Trophoblast cell (in vitro differentiated cells and primary cell): Measurements from ENCODE around the gene CERS6.
A peak's percentile ranks its signal among the peaks of the same experiment; 100 is the strongest.

Source experiments
- DNase-seq, 2 donors: peaks; one replicate each; pipeline ENCODE4 v3.0.0-alpha.2; 2016
- H2AFZ ChIP-seq: 2 replicates; pipeline ENCODE4 v1.6.1; 2013; ENCODE audit warnings: low read length, moderate library complexity, mild to moderate bottlenecking; ENCODE audit not compliant: insufficient read depth, poor library complexity
- H2AK5ac ChIP-seq: 2 replicates; pipeline ENCODE4 v1.6.1; 2013; ENCODE audit warnings: mild to moderate bottlenecking, low read length
- H2BK120ac ChIP-seq: 2 replicates; pipeline ENCODE4 v1.6.1; 2013; ENCODE audit warnings: low read length, mild to moderate bottlenecking, moderate library complexity; ENCODE audit not compliant: insufficient read depth, poor library complexity
- H2BK12ac ChIP-seq: 2 replicates; pipeline ENCODE4 v1.6.1; 2013; ENCODE audit warnings: mild to moderate bottlenecking, low read length, moderate library complexity
- H2BK5ac ChIP-seq: 2 replicates; pipeline ENCODE4 v1.6.1; 2013; ENCODE audit warnings: low read length, low read depth, moderate library complexity, mild to moderate bottlenecking; ENCODE audit not compliant: poor library complexity
- H3K14ac ChIP-seq: 2 replicates; pipeline ENCODE4 v1.6.1; 2013; ENCODE audit warnings: mild to moderate bottlenecking, low read length
- H3K18ac ChIP-seq: 2 replicates; pipeline ENCODE4 v1.6.1; 2013; ENCODE audit warnings: mild to moderate bottlenecking, low read length
- H3K23ac ChIP-seq: 2 replicates; pipeline ENCODE4 v1.6.1; 2013; ENCODE audit warnings: low read length
- H3K27ac ChIP-seq: 2 replicates; pipeline ENCODE4 v1.5.1; 2013; ENCODE audit warnings: low read depth, mild to moderate bottlenecking, inconsistent platforms, low read length, moderate library complexity
- H3K27me3 ChIP-seq: 2 replicates; pipeline ENCODE4 v1.6.1; 2013; ENCODE audit warnings: inconsistent platforms, mild to moderate bottlenecking, low read length, moderate library complexity; ENCODE audit not compliant: insufficient read depth
- H3K36me3 ChIP-seq, 2 experiments: 1 replicate in 1 of 2; 2 replicates in 1 of 2; pipeline ENCODE4 v1.6.1; 2013; ENCODE audit warnings: low read length in 2 of 2, mild to moderate bottlenecking in 2 of 2, moderate library complexity in 1 of 2; ENCODE audit not compliant: insufficient read depth in 2 of 2, control insufficient read depth in 1 of 2
- H3K4ac ChIP-seq: 2 replicates; pipeline ENCODE4 v1.6.1; 2013; ENCODE audit warnings: low read depth, mild to moderate bottlenecking, low read length, moderate library complexity
- H3K4me1 ChIP-seq, 2 experiments: 1 replicate in 1 of 2; 2 replicates in 1 of 2; pipeline ENCODE4 v1.6.1; 2013; ENCODE audit warnings: low read length in 2 of 2, mild to moderate bottlenecking in 2 of 2, moderate library complexity in 1 of 2; ENCODE audit not compliant: insufficient read depth in 2 of 2, control insufficient read depth in 1 of 2
- H3K4me2 ChIP-seq: 2 replicates; pipeline ENCODE4 v1.6.1; 2013; ENCODE audit warnings: inconsistent platforms, mild to moderate bottlenecking, low read length, moderate library complexity
- H3K4me3 ChIP-seq: 2 replicates; pipeline ENCODE4 v1.5.1; 2013; ENCODE audit warnings: mild to moderate bottlenecking, low read depth, low read length, inconsistent platforms
- H3K79me1 ChIP-seq: one replicate; pipeline ENCODE4 v1.6.1; 2013; ENCODE audit warnings: low read length
- H3K79me2 ChIP-seq: 2 replicates; pipeline ENCODE4 v1.6.1; 2013; ENCODE audit warnings: low read length, mild to moderate bottlenecking; ENCODE audit not compliant: control insufficient read depth, insufficient read depth, poor library complexity
- H3K9ac ChIP-seq: 2 replicates; pipeline ENCODE4 v1.6.1; 2013; ENCODE audit warnings: mild to moderate bottlenecking, low read length
- H3K9me3 ChIP-seq: 2 replicates; pipeline ENCODE4 v1.6.1; 2013; ENCODE audit warnings: low read depth, mild to moderate bottlenecking, control low read depth, inconsistent platforms, low read length; ENCODE audit not compliant: insufficient read depth
- H4K12ac ChIP-seq: 2 replicates; pipeline ENCODE4 v1.6.1; 2013; ENCODE audit warnings: low read depth, mild to moderate bottlenecking, low read length, moderate library complexity
- H4K8ac ChIP-seq: 2 replicates; pipeline ENCODE4 v1.6.1; 2013; ENCODE audit warnings: low read depth, mild to moderate bottlenecking, low read length, moderate library complexity
- H4K91ac ChIP-seq: one replicate; pipeline ENCODE4 v1.6.1; 2013; ENCODE audit warnings: low read depth, mild to moderate bottlenecking, low read length, moderate library complexity
- WGBS: extraction: QIAGEN DNeasy Blood & Tissue Kit; methylation state at CpG from one replicate; pipeline ENCODE4 v1.1.7; 2013; ENCODE audit warnings: missing lambda C conversion rate; ENCODE audit not compliant: insufficient read length, insufficient coverage; ENCODE audit errors: extremely low coverage; 5-methylcytosine and 5-hydroxymethylcytosine counted together

CERS6 gene

GRCh38 chr2:168640039-168640438 lies 184.0 kb downstream of the CERS6 start:
- Histone ChIP-seq H2BK120ac (peak overlapping the region; percentile 64), H2AFZ (no peak overlapping the region), H3K27ac (peak overlapping the region; percentile 43), H3K9ac (no peak overlapping the region), H3K23ac (no peak overlapping the region), H3K4me2 (no peak overlapping the region), H2BK12ac (no peak overlapping the region), H4K12ac (no peak overlapping the region), H3K4me1 (peaks cover 8 to 11% of the 10 kb centered on the region in 2 experiments), H4K91ac (no peak overlapping the region), H3K79me2 (no peaks in the 10 kb centered on the region), H3K9me3 (no peaks in the 10 kb centered on the region), H3K4ac (no peak overlapping the region), H3K14ac (no peak overlapping the region), H3K27me3 (no peaks in the 10 kb centered on the region), H3K18ac (no peak overlapping the region), H3K79me1 (peaks cover 7% of the 10 kb centered on the region), H2AK5ac (no peak overlapping the region), H4K8ac (no peak overlapping the region), H3K36me3 (no peaks in the 10 kb centered on the region), H2BK5ac (peak overlapping the region; percentile 66), H3K4me3 (no peak overlapping the region)
- no CpG with 5 or more reads among the region's 3 CpGs for WGBS
- DNase-seq, result peak in 1 of 2 donors; percentile 54

- Histone ChIP-seq H4K91ac (no peak overlapping the region), H3K79me2 (no peaks in the 10 kb centered on the region), H3K4me3 (no peak overlapping the region), H2AK5ac (no peak overlapping the region), H3K4me2 (no peak overlapping the region), H3K4ac (no peak overlapping the region), H2BK5ac (no peak overlapping the region), H3K23ac (no peak overlapping the region), H3K27ac (no peak overlapping the region), H3K9me3 (no peaks in the 10 kb centered on the region), H3K79me1 (peaks cover 5% of the 10 kb centered on the region), H4K8ac (no peak overlapping the region), H2AFZ (no peak overlapping the region), H2BK12ac (no peak overlapping the region), H3K18ac (no peak overlapping the region), H4K12ac (no peak overlapping the region), H2BK120ac (no peak overlapping the region), H3K27me3 (no peaks in the 10 kb centered on the region), H3K9ac (no peak overlapping the region), H3K4me1 (peaks cover 3 to 7% of the 10 kb centered on the region in 2 experiments), H3K36me3 (no peaks in the 10 kb centered on the region), H3K14ac (no peak overlapping the region)
- no CpG with 5 or more reads among the region's 4 CpGs for WGBS
- DNase-seq, result no peak
These were observed 185.6 kb downstream of the CERS6 start for GRCh38 chr2:168641636-168642035.

GRCh38 chr2:168642873-168643272 lies 186.8 kb downstream of the CERS6 start:
- Histone ChIP-seq H3K27me3 (no peaks in the 10 kb centered on the region), H3K23ac (no peak overlapping the region), H3K27ac (no peak overlapping the region), H3K36me3 (no peaks in the 10 kb centered on the region), H2BK120ac (no peak overlapping the region), H3K9ac (no peak overlapping the region), H3K14ac (no peak overlapping the region), H4K91ac (no peak overlapping the region), H2BK12ac (no peak overlapping the region), H4K8ac (no peak overlapping the region), H3K9me3 (no peaks in the 10 kb centered on the region), H3K4me1 (peaks cover 3 to 4% of the 10 kb centered on the region in 2 experiments), H2AFZ (no peak overlapping the region), H3K79me2 (no peaks in the 10 kb centered on the region), H4K12ac (no peak overlapping the region), H3K4ac (no peak overlapping the region), H3K18ac (no peak overlapping the region), H2AK5ac (no peak overlapping the region), H2BK5ac (no peak overlapping the region), H3K79me1 (peaks cover 5% of the 10 kb centered on the region), H3K4me3 (no peak overlapping the region), H3K4me2 (no peak overlapping the region)
- no peak for DNase-seq
- no CpG with 5 or more reads among the region's 6 CpGs for WGBS

- no peak overlapping the region for H2BK120ac ChIP-seq
- H3K9ac ChIP-seq, result no peak overlapping the region
- no peak overlapping the region for H2BK12ac ChIP-seq
- H3K4ac ChIP-seq, result no peak overlapping the region
- H3K23ac ChIP-seq, result no peak overlapping the region
- no peak overlapping the region for H2BK5ac ChIP-seq
- no peaks in the 10 kb centered on the region for H3K79me2 ChIP-seq
- WGBS, result no CpG with 5 or more reads among the region's 1 CpG
- no peak overlapping the region for H3K27ac ChIP-seq
- H3K14ac ChIP-seq, result no peak overlapping the region
- H3K36me3 ChIP-seq, result no peaks in the 10 kb centered on the region
- no peak overlapping the region for H3K18ac ChIP-seq
- no peak overlapping the region for H2AFZ ChIP-seq
- no peak overlapping the region for H4K12ac ChIP-seq
- H3K4me3 ChIP-seq, result no peak overlapping the region
- H3K4me2 ChIP-seq, result no peak overlapping the region
- H2AK5ac ChIP-seq, result no peak overlapping the region
- H3K79me1 ChIP-seq, result peaks cover 5% of the 10 kb centered on the region
- H4K8ac ChIP-seq, result no peak overlapping the region
- H3K9me3 ChIP-seq, result no peaks in the 10 kb centered on the region
- no peaks in the 10 kb centered on the region for H3K27me3 ChIP-seq
- no peak for DNase-seq
- peaks cover 3 to 4% of the 10 kb centered on the region in 2 experiments for H3K4me1 ChIP-seq
- H4K91ac ChIP-seq, result no peak overlapping the region
These were observed 187.9 kb downstream of the CERS6 start for GRCh38 chr2:168643979-168644378.
